HUES48 (cell line): ENCODE data around the gene OPCML.

Experiments
- H3K27ac ChIP-seq: one replicate; pipeline ENCODE4 v1.7.0; 2013; ENCODE audit warnings: low read depth, low read length, inconsistent platforms
- H3K27me3 ChIP-seq: 2 replicates; pipeline ENCODE4 v1.6.1; 2013; ENCODE audit warnings: mild to moderate bottlenecking, low read length; ENCODE audit not compliant: control insufficient read depth, insufficient read depth
- H3K36me3 ChIP-seq: 2 replicates; pipeline ENCODE4 v1.6.1; 2013; ENCODE audit warnings: low read length; ENCODE audit not compliant: control insufficient read depth, insufficient read depth
- H3K4me1 ChIP-seq: 2 replicates; pipeline ENCODE4 v1.6.1; 2013; ENCODE audit warnings: mild to moderate bottlenecking, low read length; ENCODE audit not compliant: control insufficient read depth, insufficient read depth
- H3K4me3 ChIP-seq: 2 replicates; pipeline ENCODE4 v1.5.1; 2013; ENCODE audit warnings: mild to moderate bottlenecking, low read depth, low read length
- H3K9ac ChIP-seq: 2 replicates; pipeline ENCODE4 v1.6.1; 2013; ENCODE audit warnings: mild to moderate bottlenecking, low read depth, low read length, moderate library complexity
- H3K9me3 ChIP-seq: 2 replicates; pipeline ENCODE4 v1.6.1; 2013; ENCODE audit warnings: low read length; ENCODE audit not compliant: control insufficient read depth, insufficient read depth

The OPCML gene

DNA sequence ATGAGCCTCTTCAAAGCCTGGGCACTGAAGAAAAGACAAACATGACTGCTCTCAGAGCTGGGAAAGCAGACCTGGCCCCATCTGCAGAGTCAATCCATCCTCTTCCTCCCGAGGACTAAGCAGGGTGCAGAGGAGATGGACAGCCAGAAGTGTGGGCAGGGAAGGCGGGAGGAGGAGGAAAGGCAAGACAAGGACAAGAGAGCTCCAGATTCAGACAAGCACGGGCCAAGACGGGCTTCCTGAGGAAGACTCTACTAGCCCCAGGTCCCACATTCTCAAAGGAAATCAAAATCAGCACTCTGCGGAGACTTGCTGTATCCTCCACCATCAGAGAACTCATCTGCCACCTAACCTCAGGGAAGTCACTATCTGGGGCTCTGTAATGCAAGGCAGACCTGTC, 28.5 kb downstream of the OPCML start:
- Histone ChIP-seq H3K9ac (no peak overlapping the region), H3K27me3 (no peaks in the 10 kb centered on the region), H3K4me1 (peaks cover 26% of the 10 kb centered on the region), H3K4me3 (no peak overlapping the region), H3K9me3 (no peaks in the 10 kb centered on the region), H3K27ac (no peak overlapping the region), H3K36me3 (no peaks in the 10 kb centered on the region)

DNA sequence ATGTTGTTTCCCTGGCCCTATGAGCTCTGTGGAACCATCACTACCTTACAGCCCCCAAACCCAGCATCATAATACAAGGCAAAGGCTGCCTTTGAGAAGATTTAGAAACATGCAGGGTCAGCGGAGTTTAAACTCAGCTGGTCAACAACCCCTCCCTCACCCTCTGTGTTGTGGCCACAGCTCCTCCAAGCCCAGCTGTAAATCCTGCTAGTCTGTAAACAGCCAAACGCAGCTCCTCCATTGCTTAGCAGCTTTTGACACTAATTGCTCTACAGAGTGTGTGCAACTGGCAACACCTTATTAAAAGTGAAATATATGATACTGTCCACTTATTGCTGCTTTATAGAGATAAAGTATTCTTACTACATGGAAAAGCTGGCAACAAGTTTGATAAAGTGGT, 29.1 kb downstream of the OPCML start:
- Histone ChIP-seq H3K4me1 (peaks cover 26% of the 10 kb centered on the region), H3K4me3 (no peak overlapping the region), H3K27me3 (no peaks in the 10 kb centered on the region), H3K9ac (no peak overlapping the region), H3K36me3 (no peaks in the 10 kb centered on the region), H3K27ac (no peak overlapping the region), H3K9me3 (no peaks in the 10 kb centered on the region)

DNA sequence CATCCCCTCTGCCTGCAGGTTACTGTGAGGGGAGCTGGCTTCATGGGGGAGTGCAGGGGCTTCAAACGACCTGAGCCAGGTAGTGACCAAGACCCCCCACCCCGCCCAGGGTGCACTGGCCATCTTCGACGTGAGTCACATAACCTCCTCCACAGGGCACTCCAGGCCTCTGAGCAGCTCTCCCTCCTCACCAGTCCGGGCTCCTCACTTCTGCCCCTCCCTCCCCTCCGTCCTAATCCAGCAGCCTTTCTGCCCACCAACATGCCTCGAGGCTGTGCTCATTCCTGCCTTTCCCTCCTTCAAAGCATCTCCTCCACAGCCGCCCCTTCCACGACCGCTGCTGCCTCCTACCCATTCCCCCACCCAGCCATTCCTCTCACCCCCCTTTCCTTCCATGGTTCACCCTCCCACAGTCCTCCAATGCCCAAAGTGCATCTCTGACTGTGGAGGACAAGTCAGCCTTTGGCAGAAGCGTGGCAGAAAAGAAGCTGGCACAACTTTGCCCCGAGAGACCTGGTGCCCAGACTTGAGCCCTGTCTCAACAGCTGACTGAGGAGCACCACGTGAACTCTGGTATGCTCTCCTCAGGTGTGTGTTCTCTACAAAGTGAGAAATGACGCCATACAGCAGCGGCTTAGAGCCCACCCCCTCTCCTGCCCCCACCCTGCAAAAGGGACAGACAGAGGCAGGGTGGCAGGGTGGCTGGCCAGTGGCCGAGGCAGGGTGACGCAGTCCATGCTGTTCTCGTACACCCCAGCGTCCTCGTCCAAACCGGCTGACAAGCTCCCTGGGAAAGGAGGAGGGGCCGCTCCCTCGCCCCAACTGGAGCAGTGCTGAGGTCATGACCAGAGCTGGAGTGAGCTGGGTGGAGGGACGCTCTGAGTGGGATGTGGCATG, 30.4 kb downstream of the OPCML start:
- H3K36me3 ChIP-seq: no peaks in the 10 kb centered on the region
- H3K4me3 ChIP-seq: no peak overlapping the region
- H3K9me3 ChIP-seq: no peaks in the 10 kb centered on the region
- H3K27ac ChIP-seq: no peak overlapping the region
- no peaks in the 10 kb centered on the region for H3K27me3 ChIP-seq
- no peak overlapping the region for H3K9ac ChIP-seq
- peaks cover 22% of the 10 kb centered on the region for H3K4me1 ChIP-seq

DNA sequence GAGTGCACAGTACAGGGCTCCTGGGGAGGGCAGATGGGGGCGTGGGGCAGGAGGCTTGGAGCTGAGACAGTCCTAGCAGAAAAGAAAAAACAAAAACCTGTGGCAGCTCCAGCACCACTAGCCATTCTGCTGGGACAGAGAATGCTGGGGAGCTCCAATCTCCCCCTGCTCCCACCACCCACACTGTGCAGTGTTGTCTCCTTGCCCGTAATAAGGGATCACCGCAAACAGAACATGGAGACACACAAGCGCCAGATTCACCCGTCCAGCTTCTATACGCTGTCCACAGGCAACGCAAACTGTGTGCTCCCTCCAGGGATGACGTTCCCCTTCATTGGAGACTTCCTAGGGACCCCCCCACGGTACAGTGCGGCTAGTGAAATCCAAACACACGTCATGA, 31.4 kb downstream of the OPCML start:
- Histone ChIP-seq H3K4me1 (peaks cover 13% of the 10 kb centered on the region), H3K4me3 (no peak overlapping the region), H3K27me3 (no peaks in the 10 kb centered on the region), H3K9me3 (no peaks in the 10 kb centered on the region), H3K36me3 (no peaks in the 10 kb centered on the region), H3K9ac (no peak overlapping the region), H3K27ac (no peak overlapping the region)

DNA sequence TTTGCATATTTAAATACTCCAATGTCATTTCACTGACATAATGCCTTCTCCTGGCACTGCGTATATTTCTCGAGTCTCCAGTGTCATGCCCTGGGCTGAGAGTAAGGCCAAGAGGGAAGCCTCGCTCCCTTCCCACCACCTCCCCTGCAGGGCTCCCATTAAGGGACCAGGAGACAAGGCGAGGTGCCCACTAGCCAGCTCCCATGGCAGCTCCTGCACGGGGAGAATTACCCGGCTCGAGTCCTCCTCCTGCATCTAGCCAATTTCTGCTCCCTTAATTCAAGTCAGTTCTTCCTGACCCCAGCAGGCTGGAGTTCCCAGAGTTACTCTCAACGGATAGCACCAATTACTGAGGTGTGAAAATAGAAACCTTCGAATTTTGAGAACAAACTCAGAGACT, 31.9 kb downstream of the OPCML start:
- H3K27me3 ChIP-seq: no peaks in the 10 kb centered on the region
- peaks cover 8% of the 10 kb centered on the region; the same call in 1 of the 2 replicates for H3K4me1 ChIP-seq
- H3K36me3 ChIP-seq: no peaks in the 10 kb centered on the region
- H3K27ac ChIP-seq: no peak overlapping the region
- no peak overlapping the region for H3K9ac ChIP-seq
- no peak overlapping the region for H3K4me3 ChIP-seq
- H3K9me3 ChIP-seq: no peaks in the 10 kb centered on the region

DNA sequence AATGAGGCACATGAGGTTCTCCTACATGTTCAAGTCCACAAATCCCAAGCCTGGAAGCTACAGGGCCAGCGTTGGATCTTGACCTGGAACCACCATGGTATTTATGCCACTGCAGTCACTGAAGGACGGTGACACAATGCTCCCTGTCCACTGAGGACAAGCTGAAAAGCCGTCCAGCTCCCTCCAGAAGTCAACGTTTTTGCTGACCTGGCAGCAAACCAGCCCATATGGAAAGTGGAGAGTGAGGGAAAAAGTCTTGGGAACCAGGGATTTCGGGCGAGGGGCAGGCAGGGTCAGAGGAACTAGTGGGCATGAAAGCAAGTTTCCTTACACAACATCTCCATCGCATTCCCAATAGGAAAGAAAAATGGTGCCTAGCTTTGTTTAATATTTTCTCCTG, 33.3 kb downstream of the OPCML start:
- no peaks in the 10 kb centered on the region for H3K9me3 ChIP-seq
- no peak overlapping the region for H3K27ac ChIP-seq
- H3K27me3 ChIP-seq: no peaks in the 10 kb centered on the region
- no peaks in the 10 kb centered on the region for H3K36me3 ChIP-seq
- peaks cover 8% of the 10 kb centered on the region; the same call in 1 of the 2 replicates for H3K4me1 ChIP-seq
- no peak overlapping the region for H3K4me3 ChIP-seq
- no peak overlapping the region for H3K9ac ChIP-seq

DNA sequence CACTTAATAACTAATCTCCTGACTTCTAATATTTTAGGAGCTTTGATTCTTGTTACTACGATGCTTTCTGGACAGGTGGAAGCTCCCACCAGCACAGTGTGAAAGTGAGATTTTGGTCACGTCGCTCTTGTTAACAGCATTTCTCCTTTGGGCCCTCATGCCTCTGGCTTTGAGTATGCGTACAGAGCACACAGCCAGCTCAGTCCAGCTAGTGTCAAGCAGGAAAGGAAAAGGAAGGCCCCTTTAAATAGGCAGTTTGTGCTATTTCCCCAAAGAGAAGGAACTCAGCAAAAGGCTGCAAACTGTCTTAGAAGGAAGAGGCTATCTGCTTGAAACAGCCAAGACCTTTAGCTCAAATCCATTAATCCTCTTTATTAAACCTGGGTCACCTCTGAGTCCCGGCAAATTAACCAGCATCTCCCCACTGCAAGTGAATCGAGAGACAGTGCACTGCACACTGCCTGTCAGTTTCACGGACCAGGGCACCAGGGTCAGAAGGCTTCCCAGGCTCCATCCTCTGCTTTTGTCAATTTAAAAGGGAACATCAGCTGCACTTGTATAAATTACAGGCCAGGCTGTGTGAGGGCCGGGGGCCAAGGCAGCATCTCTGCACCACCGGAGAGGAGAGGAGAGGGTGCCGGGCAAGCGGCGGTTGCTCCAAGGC, 34.7 kb downstream of the OPCML start:
- peaks cover 3% of the 10 kb centered on the region; the same call in 1 of the 2 replicates for H3K4me1 ChIP-seq
- H3K9ac ChIP-seq: no peak overlapping the region
- no peaks in the 10 kb centered on the region for H3K27me3 ChIP-seq
- no peak overlapping the region for H3K4me3 ChIP-seq
- H3K27ac ChIP-seq: no peak overlapping the region
- no peaks in the 10 kb centered on the region for H3K36me3 ChIP-seq
- no peaks in the 10 kb centered on the region for H3K9me3 ChIP-seq

DNA sequence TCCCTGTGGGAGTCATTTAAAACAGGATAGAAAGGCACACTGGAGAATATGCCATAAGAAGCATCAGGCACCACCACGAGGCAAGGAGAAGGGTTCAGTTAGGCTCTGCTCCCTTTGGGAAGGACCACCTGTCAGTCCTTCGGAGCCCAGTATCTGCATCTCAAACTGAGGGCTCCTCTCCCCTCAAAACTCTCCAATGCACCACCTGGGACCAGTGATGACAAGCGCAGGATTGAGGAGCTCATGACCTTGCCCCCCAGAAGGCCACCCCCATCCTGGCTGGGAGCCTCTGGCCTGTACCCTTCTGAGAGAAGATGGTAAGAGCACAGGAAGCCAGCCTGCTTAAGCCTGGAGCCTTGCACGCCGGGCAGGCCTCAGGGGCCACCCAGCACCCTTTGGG, 39.4 kb downstream of the OPCML start:
- Histone ChIP-seq H3K4me3 (no peak overlapping the region), H3K27ac (no peak overlapping the region), H3K9me3 (no peaks in the 10 kb centered on the region), H3K36me3 (no peaks in the 10 kb centered on the region), H3K9ac (no peak overlapping the region), H3K4me1 (no peaks in the 10 kb centered on the region), H3K27me3 (no peaks in the 10 kb centered on the region)

DNA sequence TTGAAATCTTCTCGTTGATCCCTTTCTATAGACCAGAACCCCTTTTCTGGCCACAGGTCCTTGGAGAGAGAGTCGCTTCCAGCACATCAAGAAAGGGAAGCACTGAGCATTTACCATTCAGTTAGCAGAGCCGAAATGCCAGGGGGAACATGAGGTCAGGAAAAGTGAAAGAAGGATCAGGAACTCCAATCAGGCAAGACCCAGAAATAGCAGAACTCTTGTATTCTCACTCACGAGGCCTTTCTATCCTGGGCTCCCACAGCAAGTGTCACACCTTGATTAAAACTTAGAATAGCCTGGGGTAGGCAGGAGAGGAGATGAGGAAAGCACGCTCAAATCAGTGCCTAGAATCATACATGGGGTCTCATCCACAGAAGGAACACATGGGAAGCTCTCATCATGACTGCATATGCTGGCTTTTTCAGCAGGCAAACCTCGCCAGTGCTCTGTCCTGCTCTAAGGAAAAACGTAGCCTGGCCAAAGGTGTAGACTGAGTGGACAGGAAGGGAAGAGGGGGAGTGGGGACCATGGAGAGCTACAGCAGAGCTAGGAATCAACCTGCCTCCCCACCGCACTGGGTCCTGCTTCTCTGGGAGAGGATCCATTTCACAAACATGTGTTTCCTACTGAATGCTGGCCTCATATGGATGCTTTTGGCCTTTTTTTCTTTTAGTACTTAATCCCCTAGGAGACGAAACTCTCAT, 40.5 kb downstream of the OPCML start:
- no peak overlapping the region for H3K27ac ChIP-seq
- no peaks in the 10 kb centered on the region for H3K27me3 ChIP-seq
- H3K9ac ChIP-seq: no peak overlapping the region
- no peak overlapping the region for H3K4me3 ChIP-seq
- H3K4me1 ChIP-seq: no peaks in the 10 kb centered on the region
- no peaks in the 10 kb centered on the region for H3K36me3 ChIP-seq
- H3K9me3 ChIP-seq: no peaks in the 10 kb centered on the region

DNA sequence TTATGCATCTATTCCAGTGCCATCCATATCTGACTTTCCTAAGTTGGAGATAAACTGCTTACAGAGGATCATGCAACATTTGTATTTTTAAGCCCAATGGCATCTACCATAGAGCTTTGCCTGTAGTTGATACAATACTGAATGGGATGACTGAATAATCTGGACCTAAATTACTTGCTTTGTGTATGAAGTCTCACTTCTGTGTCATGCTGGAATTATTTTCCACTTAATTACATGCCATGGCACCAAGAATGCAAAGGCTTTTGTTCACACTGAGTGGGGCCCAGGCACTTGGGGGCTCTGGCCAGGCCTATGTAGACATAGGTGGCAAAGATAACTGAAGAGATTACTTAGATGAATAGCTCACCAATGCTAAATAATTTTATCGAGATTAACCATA, 51.6 kb downstream of the OPCML start:
- no peaks in the 10 kb centered on the region for H3K36me3 ChIP-seq
- H3K9me3 ChIP-seq: no peaks in the 10 kb centered on the region
- peaks cover 8% of the 10 kb centered on the region for H3K4me1 ChIP-seq
- no peaks in the 10 kb centered on the region for H3K27me3 ChIP-seq
- H3K27ac ChIP-seq: no peak overlapping the region
- no peak overlapping the region for H3K4me3 ChIP-seq
- H3K9ac ChIP-seq: no peak overlapping the region

DNA sequence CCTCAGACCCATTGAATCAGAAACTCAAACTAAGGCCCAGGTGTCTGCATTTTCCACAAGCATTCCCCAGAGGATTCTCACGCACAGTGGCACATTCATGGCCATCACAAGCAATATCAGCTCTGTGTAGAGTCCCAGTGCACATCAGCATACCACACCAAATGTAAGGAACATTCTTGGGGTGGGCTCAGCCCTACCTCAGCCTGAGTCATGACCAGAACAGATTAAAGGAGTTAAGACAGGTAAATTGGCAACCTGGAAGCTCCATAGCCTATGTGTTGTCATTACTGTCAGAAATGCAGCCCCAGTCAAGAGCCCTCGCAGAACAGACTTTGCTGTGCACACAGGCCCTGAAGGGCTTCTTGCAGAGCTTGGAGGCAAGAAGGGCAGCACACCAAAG, 53.1 kb downstream of the OPCML start:
- Histone ChIP-seq H3K9ac (no peak overlapping the region), H3K27ac (no peak overlapping the region), H3K4me1 (peaks cover 8% of the 10 kb centered on the region), H3K27me3 (no peaks in the 10 kb centered on the region), H3K4me3 (no peak overlapping the region), H3K9me3 (no peaks in the 10 kb centered on the region), H3K36me3 (no peaks in the 10 kb centered on the region)
